ENCODE data around the gene FOXD1. TPM values are rescaled to one million over a fixed set of nuclear protein-coding genes. Genes with fewer than 3 reads are reported as not detected.

Gene FOXD1
- polyA plus RNA-seq, 1 donor from 2014 or later: not detected

- Histone ChIP-seq H3F3A (ENCODE audit: insufficient read depth, low read length, poor library complexity, severe bottlenecking) (no peaks in the 10 kb centered on the region), H3K27me3 (ENCODE audit: insufficient read depth, low read depth, low read length) (no peaks in the 10 kb centered on the region), H3K4me2 (ENCODE audit: low read length) (no peak overlapping the region), H4K20me1 (ENCODE audit: insufficient read depth) (no peaks in the 10 kb centered on the region), H3K9ac (ENCODE audit: low read length) (no peak overlapping the region), H3K4me3 (ENCODE audit: low read length) (no peak overlapping the region), H2AFZ (ENCODE audit: low read depth, low read length) (no peak overlapping the region), H3K9me2 (ENCODE audit: insufficient read depth, low read length) (no peaks in the 10 kb centered on the region), H3K36me3 (ENCODE audit: insufficient read depth, low read length) (no peaks in the 10 kb centered on the region), H3K79me2 (replicated peaks; ENCODE audit: insufficient read depth, low read length) (no peaks in the 10 kb centered on the region), H3K27ac (ENCODE audit: low read length) (no peak overlapping the region), H3K9me3 (ENCODE audit: low read length) (no peaks in the 10 kb centered on the region)
- TF ChIP-seq MXI1 (conservative IDR thresholded peaks at IDR 0.05; ENCODE audit: poor library complexity, severe bottlenecking) (no peak), EZH2 (IDR thresholded peaks at IDR 0.05; ENCODE audit: borderline replicate concordance, insufficient read depth, low read length, poor library complexity, severe bottlenecking) (no peak), RAD21 (conservative IDR thresholded peaks at IDR 0.05) (no peak), POLR2AphosphoS5 (IDR thresholded peaks at IDR 0.05) (no peak), TAF1 (IDR thresholded peaks at IDR 0.05; ENCODE audit: low read depth) (no peak), CTCF (IDR thresholded peaks at IDR 0.05; ENCODE audit: poor library complexity, severe bottlenecking) (no peak), SMC3 (conservative IDR thresholded peaks at IDR 0.05; ENCODE audit: poor library complexity) (no peak), EP300 (conservative IDR thresholded peaks at IDR 0.05; ENCODE audit: poor library complexity, severe bottlenecking) (no peak)
These were observed 42.6 kb upstream of the FOXD1 start for GRCh38 chr5:73491155-73491554.

GRCh38 chr5:73490088-73490487 lies 41.5 kb upstream of the FOXD1 start:
- H3K4me3 ChIP-seq (ENCODE audit: low read length): no peak overlapping the region
- no peak overlapping the region for H3K4me2 ChIP-seq (ENCODE audit: low read length)

More at GRCh38 chr5:73490088-73490487, 41.5 kb upstream of the FOXD1 start:
- Histone ChIP-seq H3K27me3 (ENCODE audit: insufficient read depth, low read depth, low read length) (no peaks in the 10 kb centered on the region), H3K36me3 (ENCODE audit: insufficient read depth, low read length) (no peaks in the 10 kb centered on the region), H3K9ac (ENCODE audit: low read length) (no peak overlapping the region), H4K20me1 (ENCODE audit: insufficient read depth) (no peaks in the 10 kb centered on the region), H3K9me3 (ENCODE audit: low read length) (no peaks in the 10 kb centered on the region), H3K27ac (ENCODE audit: low read length) (no peak overlapping the region), H3F3A (ENCODE audit: insufficient read depth, low read length, poor library complexity, severe bottlenecking) (no peaks in the 10 kb centered on the region), H3K9me2 (ENCODE audit: insufficient read depth, low read length) (no peaks in the 10 kb centered on the region), H3K79me2 (replicated peaks; ENCODE audit: insufficient read depth, low read length) (no peaks in the 10 kb centered on the region), H2AFZ (ENCODE audit: low read depth, low read length) (no peak overlapping the region)
- TF ChIP-seq EZH2 (IDR thresholded peaks at IDR 0.05; ENCODE audit: borderline replicate concordance, insufficient read depth, low read length, poor library complexity, severe bottlenecking) (no peak), RAD21 (conservative IDR thresholded peaks at IDR 0.05) (no peak), POLR2AphosphoS5 (IDR thresholded peaks at IDR 0.05) (no peak), REST (IDR thresholded peaks at IDR 0.05; ENCODE audit: borderline replicate concordance) (no peak), MXI1 (conservative IDR thresholded peaks at IDR 0.05; ENCODE audit: poor library complexity, severe bottlenecking) (no peak), SMC3 (conservative IDR thresholded peaks at IDR 0.05; ENCODE audit: poor library complexity) (no peak), TAF1 (IDR thresholded peaks at IDR 0.05; ENCODE audit: low read depth) (no peak), EP300 (conservative IDR thresholded peaks at IDR 0.05; ENCODE audit: poor library complexity, severe bottlenecking) (no peak), CTCF (IDR thresholded peaks at IDR 0.05; ENCODE audit: poor library complexity, severe bottlenecking) (no peak)

Data from neural cell (in vitro differentiated cells).